ENCODE results near the gene NAP1L4. TPM values are rescaled to one million over a fixed set of nuclear protein-coding genes. Genes with fewer than 3 reads are reported as not detected.
"Not testable (repeated sequence)": the region's sequence is repeated elsewhere in the genome, so short reads cannot be mapped to it uniquely, and the experiment has no call there.

NAP1L4 gene
- total and polyA plus RNA-seq, 10 donors: 79.5 to 137 (median 114) TPM

DNA sequence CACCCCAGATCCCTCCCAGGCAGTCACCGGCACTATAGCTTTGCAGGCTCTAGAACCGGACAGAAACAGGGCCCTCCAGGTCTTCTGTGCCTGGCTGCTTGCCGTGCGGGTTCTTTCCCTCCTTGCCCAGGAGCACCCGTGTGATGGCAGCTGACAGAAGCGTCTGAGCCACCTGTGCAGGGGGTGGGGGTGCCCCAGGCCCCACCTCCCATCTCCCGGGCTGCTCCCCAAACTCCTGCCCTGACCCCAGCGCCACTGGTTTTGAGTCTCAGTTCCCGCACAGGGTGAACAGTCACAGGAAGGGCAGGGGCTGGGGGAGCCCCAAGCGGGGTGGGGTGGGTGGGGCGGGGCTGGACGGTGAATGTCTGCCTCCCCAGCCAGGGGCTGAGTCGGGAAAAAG is 49.7 kb downstream of the NAP1L4 start:
- TF ChIP-seq POLR2A (IDR thresholded peaks at IDR 0.05) (no peak), POLR2AphosphoS5 (IDR thresholded peaks at IDR 0.05) (no peak)
- TF ChIP-seq, protein P1, sequence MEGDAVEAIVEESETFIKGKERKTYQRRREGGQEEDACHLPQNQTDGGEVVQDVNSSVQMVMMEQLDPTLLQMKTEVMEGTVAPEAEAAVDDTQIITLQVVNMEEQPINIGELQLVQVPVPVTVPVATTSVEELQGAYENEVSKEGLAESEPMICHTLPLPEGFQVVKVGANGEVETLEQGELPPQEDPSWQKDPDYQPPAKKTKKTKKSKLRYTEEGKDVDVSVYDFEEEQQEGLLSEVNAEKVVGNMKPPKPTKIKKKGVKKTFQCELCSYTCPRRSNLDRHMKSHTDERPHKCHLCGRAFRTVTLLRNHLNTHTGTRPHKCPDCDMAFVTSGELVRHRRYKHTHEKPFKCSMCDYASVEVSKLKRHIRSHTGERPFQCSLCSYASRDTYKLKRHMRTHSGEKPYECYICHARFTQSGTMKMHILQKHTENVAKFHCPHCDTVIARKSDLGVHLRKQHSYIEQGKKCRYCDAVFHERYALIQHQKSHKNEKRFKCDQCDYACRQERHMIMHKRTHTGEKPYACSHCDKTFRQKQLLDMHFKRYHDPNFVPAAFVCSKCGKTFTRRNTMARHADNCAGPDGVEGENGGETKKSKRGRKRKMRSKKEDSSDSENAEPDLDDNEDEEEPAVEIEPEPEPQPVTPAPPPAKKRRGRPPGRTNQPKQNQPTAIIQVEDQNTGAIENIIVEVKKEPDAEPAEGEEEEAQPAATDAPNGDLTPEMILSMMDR (IDR thresholded peaks at IDR 0.05 in 8 of 11, conservative IDR thresholded peaks at IDR 0.05 in 3 of 11): no peak
- WGBS, 5 donors: 56 to 83% (median 63%) methylated on average over 2 to 13 of the region's 13 CpGs
- Histone ChIP-seq H3K27ac (no peak overlapping the region), H3K4me1 (peaks cover 6 to 65% (median 29%) of the 10 kb centered on the region in 6 donors), H3K4me3 (no peak overlapping the region), H3K9me3 (peaks cover 0 to 20% (median 12%) of the 10 kb centered on the region in 8 donors), H3K27me3 (replicated peaks in 1 of 7) (no peaks in the 10 kb centered on the region), H3K36me3 (peaks cover 0 to 43% (median 14%) of the 10 kb centered on the region in 6 donors)
- DNase-seq: no peak
- intact Hi-C loops (cut with DNase I; ENCODE audit: low total_unique reads): no loop called here

GRCh38 chr11:2940921-2941821 is 51.0 kb downstream of the NAP1L4 start:
- intact Hi-C loops (cut with DNase I; ENCODE audit: low total_unique reads): no loop called here
- Histone ChIP-seq H3K36me3 (peaks cover 0 to 30% (median 8%) of the 10 kb centered on the region in 6 donors), H3K4me3 (no peak overlapping the region), H3K27me3 (replicated peaks in 1 of 7) (no peaks in the 10 kb centered on the region), H3K9me3 (peaks cover 0 to 25% (median 16%) of the 10 kb centered on the region in 8 donors), H3K4me1 (peaks cover 6 to 52% (median 25%) of the 10 kb centered on the region in 6 donors), H3K27ac (peak overlapping the region in 2 of 8 donors; percentile 20 to 38)
- 53 to 67% (median 57%) methylated on average over 8 to 10 of the region's 10 CpGs for WGBS, 5 donors
- DNase-seq: peak; percentile 74
- no peak for TF ChIP-seq POLR2A (IDR thresholded peaks at IDR 0.05)
- peak; percentile 15 to 63 (median 39) for TF ChIP-seq POLR2AphosphoS5 (IDR thresholded peaks at IDR 0.05)
- TF ChIP-seq, protein P1 (IDR thresholded peaks at IDR 0.05 in 8 of 11, conservative IDR thresholded peaks at IDR 0.05 in 3 of 11): no peak

DNA sequence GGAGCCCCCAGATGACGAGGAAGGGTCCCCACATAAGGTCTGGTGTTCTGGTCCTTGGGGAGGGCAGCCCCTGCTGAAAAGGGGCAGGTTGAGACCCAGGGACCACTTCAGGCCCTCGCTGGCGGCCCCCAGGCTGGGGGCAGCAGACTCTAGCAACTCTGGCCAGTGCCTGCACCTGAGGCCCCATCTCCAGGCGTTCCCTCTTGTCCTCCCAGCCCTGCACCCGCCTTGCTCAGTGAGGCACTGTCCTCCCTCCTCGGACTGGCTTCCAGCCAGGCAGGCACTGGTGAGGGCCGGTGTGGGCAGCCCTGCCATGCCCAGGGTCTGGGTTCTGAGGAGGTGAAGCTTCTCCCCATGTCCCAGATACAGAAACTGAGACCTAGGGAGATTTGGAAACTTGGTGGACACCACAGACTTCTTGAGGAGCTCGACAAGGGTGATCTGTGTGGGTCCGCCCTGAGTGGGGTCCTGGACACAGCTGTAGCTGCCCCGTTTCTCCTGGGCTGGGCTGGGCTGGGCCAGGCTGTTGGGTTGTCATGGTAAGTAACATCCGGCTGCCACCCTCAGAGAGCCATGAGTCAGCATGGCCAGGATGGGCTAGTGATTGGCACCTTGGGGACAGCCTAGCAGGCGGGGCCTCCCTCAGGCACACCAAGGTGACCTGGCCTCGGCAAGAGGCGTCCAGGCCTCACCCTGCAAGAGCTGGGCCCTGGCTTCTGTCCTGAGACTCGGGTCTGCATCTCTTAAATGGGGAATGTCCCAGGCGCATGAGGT is 51.8 kb downstream of the NAP1L4 start:
- 34 to 73% (median 61%) methylated on average over 8 to 16 of the region's 16 CpGs for WGBS, 5 donors
- peaks cover 0 to 25% (median 16%) of the 10 kb centered on the region in 8 donors for H3K9me3 ChIP-seq
- no peak for DNase-seq
- TF ChIP-seq POLR2A (IDR thresholded peaks at IDR 0.05): no peak
- peak; percentile 40 to 69 (median 49) for TF ChIP-seq POLR2AphosphoS5 (IDR thresholded peaks at IDR 0.05)
- H3K27me3 ChIP-seq (replicated peaks in 1 of 7): no peaks in the 10 kb centered on the region
- H3K27ac ChIP-seq: peak overlapping the region in 2 of 8 donors; percentile 20 to 38
- no peak overlapping the region for H3K4me3 ChIP-seq
- peaks cover 0 to 43% (median 17%) of the 10 kb centered on the region in 6 donors for H3K4me1 ChIP-seq
- intact Hi-C loops (cut with DNase I; ENCODE audit: low total_unique reads): no loop called here
- H3K36me3 ChIP-seq: peaks cover 0 to 22% (median 8%) of the 10 kb centered on the region in 6 donors

- WGBS, 5 donors: 82 to 95% (median 89%) methylated on average over 18 to 20 of the region's 20 CpGs
- DNase-seq; intact Hi-C loops (cut with DNase I; ENCODE audit: low total_unique reads); H3K36me3 ChIP-seq; H3K27me3 ChIP-seq (replicated peaks in 1 of 7); H3K27ac ChIP-seq; H3K4me3 ChIP-seq: not testable (repeated sequence)
- peaks cover 0 to 30% (median 7%) of the 10 kb centered on the region in 6 donors for H3K4me1 ChIP-seq
- peaks cover 0 to 25% (median 16%) of the 10 kb centered on the region in 8 donors for H3K9me3 ChIP-seq
These were observed 53.4 kb downstream of the NAP1L4 start for GRCh38 chr11:2938458-2939418.

DNA sequence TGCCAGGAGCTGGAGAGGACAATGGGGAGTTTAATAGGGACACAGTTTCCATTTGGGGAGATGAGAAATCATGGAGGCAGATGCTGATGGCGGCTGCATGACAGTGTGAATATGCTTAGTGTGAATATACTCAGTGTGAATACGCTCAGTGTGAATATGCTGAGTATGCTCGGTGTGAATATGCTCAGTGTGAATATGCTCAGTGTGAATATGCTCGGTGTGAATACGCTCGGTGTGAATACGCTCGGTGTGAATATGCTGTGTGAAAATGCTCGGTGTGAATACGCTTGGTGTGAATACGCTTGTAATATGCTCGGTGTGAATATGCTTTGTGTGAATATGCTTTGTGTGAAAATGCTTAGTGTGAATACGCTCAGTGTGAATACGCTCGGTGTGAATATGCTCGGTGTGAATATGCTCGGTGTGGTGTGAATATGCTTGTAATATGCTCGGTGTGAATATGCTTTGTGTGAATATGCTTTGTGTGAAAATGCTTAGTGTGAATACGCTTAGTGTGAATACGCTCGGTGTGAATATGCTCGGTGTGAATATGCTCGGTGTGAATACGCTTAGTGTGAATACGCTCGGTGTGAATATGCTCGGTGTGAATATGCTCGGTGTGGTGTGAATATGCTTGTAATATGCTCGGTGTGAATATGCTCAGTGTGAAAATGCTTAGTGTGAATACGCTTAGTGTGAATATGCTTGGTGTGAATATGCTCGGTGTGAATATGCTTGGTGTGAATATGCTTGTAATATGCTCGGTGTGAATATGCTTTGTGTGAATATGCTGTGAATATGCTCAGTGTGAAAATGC is 54.3 kb downstream of the NAP1L4 start:
- H3K27ac ChIP-seq; DNase-seq; H3K27me3 ChIP-seq (replicated peaks in 1 of 7); H3K36me3 ChIP-seq; intact Hi-C loops (cut with DNase I; ENCODE audit: low total_unique reads); H3K4me3 ChIP-seq: not testable (repeated sequence)
- 88 to 92% (median 92%) methylated on average over 31 to 32 of the region's 32 CpGs for WGBS, 5 donors
- H3K9me3 ChIP-seq: peaks cover 0 to 25% (median 16%) of the 10 kb centered on the region in 8 donors
- peaks cover 0 to 30% (median 8%) of the 10 kb centered on the region in 6 donors for H3K4me1 ChIP-seq
